ENCODE data around the gene CIB2.

CIB2 gene

GRCh38 chr15:78104566-78105475 lies 26.4 kb downstream of the CIB2 start:
- DNase-seq, result no peak

- DNase-seq, result no peak
Observed at GRCh38 chr15:78104119-78104479, 27.1 kb downstream of the CIB2 start.

GRCh38 chr15:78103406-78104118 lies 27.7 kb downstream of the CIB2 start:
- DNase-seq, result no peak

- DNase-seq, result no peak
Observed at GRCh38 chr15:78102741-78103140, 28.5 kb downstream of the CIB2 start.

GRCh38 chr15:78102211-78102610 lies 29.0 kb downstream of the CIB2 start:
- DNase-seq, result no peak

DNA sequence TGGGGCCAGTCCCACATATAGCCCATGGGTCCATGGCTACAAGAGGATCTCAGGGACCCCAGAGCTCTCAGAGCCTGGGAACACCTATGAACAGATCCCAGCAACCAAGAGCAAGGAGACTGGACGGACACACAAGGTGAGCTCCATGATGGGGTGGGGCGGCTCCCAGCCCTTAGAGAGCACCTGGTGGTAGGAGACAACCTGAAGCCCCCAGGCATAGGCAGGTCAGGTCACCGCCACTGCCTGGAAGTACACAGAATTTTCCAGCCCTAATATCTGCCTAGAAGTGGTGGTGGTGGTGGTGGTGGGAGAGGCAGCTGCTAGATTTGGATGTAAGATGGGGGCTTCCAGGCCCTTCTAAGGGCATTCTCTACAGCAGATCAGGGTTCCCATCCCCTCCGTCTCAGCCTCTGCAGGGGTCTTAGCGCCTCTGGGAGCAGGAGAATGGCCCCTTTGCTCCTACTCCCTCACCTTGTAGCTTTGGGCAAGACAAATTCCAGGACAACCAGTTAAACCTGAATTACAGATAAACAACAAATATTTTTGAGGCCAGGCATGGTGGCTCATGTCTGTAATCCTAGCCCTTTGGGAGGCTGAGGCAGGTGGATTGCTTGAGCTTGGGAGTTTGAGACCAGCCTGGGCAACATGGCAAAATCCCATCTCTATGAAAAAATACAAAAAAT lies 29.7 kb downstream of the CIB2 start:
- no peak for DNase-seq

DNA sequence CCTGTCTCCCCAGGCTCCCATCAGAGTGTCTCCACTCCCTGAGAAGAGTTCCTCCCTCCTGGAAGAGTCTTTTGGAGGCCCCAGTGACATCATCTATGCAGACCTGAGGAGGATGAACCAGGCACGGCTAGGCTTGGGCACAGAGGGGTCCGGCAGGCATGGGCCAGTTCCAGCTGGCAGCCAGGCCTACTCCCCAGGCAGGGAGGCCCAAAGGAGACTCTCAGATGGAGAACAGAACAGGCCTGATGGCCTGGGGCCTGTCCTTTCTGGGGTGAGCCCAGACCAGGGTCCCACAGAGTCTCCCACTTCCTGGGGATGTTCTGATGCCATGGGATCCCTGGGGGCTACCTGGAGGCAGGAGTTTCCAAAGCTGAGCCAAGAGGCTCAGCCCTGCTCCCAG lies 30.4 kb downstream of the CIB2 start:
- DNase-seq, result no peak

DNA sequence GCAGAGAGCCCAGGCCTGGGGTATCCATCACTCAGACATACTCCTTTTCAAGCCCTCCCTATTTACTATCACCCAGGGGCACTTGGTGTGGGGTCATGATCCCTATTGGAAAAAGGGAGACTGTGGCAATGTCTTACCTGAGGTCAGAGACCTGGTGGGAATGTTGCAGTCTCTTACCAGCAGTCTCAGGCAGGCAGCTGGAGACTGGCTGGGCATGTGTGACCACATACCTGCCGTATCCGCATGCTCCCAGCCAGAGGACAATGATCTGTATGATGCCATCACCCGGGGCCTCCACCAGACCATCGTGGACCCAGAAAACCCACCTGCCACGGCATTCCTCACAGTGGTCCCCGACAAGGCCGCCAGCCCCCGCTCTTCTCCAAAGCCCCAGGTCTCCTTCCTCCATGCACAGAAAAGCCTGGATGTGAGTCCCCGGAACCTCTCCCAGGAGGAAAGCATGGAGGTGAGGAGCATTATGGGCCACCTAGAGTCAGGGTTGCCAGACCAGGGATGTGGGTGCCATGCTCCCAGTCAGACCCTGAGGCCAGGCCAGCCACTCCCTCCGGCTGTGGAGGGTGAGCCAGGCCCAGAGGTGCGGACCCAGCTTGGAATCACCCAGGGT lies 33.0 kb downstream of the CIB2 start:
- DNase-seq, result no peak

DNA sequence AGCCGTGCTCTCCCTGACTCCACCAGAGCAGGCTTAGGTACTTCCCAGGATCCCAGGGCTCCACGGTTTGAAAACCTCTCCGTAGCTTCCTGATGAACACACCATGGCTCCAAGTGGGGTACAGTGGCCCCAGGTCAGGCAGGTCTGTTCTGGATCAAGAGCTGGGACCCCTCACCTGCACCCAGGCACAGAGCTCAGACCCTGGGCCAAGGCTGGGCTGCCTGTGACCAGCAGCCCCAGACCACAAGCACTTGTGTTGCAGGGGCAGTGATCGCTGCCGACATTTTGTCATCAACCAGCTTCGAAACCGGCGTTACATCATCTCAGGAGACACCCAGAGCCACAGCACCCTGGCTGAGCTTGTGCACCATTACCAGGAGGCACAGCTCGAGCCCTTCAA lies 33.6 kb downstream of the CIB2 start:
- DNase-seq, result no peak

GRCh38 chr15:78093242-78094020 lies 37.8 kb downstream of the CIB2 start:
- DNase-seq, result no peak

GRCh38 chr15:78092261-78093041 lies 38.8 kb downstream of the CIB2 start, which contains the start of gene SH2D7:
SH2D7 (plus strand) TSS chr15:78092561; CDS start chr15:78092585, 24 bp downstream.
- no peak for DNase-seq

DNA sequence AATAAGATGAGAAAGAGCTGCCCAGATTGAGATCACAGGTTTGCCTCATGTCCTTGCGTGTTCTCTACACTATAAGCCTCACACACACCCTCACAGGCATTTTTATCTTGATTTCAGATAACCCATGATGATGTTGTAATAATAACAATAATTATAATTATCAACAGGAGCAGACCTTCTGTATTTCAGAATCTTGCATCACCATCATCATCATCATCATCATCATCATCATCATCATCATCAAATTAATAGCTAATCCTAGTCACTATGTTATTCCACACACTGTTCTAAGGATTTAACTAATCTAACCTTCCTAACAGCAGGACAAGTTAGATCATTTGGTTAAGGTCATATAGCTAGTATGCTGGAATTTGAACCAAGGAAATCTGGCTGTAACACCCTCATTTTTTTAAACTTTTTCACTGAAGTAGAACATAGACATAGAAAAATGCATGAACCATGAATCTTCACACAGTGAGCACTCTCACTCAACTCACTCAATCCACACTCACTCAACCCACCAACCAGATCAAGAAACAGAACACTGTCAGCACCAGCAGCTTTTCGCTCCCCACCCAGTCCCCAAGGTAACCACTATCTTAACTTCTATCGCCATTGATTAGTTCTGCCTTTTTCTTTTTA lies 40.7 kb downstream of the CIB2 start:
- no peak for DNase-seq

DNA sequence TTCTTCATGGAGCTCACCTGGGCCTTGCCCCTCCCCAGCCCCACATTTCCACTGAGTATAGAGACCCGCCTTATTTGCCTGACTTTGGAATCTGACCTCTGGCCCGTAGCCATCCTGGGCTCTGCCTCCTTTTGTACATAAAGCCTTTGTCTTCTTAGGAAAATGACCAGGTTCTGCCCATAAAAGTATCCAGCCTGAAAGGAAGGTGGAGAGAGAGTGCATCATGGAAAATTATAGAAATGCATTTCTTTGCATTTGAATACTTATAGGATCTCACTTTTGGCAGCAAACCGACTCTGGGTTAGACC lies 42.5 kb downstream of the CIB2 start:
- no peak for DNase-seq

GRCh38 chr15:78087951-78088772 lies 43.1 kb downstream of the CIB2 start:
- no peak for DNase-seq

DNA sequence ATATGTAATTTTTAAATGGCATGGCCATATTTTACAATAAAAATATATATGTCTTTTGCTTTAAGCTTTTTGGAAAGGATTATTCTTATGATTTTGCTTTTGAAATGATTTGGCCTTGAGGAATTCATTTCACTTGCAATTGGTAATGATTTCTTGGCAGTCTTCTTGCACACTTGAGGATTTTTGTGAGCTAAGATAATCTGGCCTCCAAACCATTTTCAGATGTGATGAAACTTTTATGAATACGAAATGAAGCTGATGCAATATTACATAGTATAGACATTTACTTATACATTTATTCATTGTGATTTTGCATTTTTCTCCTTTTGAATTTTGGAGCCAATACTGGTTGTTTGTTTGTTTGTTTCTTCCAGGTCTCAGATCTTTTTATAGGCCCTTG lies 45.3 kb downstream of the CIB2 start:
- DNase-seq, result no peak

DNA sequence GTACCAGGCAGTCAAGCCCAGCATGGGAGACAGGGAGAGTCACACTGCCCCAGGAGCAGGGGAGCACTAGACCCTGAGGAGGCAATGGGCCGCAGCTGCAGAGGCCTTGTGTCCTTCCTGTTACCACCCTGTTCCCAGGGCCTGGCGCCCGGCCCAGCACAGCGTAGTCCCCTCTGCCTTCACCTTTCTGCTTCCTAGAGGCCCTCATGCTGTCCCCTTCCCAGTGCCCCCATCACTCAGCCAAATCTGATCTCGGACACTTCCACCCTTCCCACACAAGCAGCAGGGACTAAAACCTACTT lies 46.8 kb downstream of the CIB2 start:
- no peak for DNase-seq

GRCh38 chr15:78083687-78084448 lies 47.4 kb downstream of the CIB2 start:
- DNase-seq, result no peak

DNA sequence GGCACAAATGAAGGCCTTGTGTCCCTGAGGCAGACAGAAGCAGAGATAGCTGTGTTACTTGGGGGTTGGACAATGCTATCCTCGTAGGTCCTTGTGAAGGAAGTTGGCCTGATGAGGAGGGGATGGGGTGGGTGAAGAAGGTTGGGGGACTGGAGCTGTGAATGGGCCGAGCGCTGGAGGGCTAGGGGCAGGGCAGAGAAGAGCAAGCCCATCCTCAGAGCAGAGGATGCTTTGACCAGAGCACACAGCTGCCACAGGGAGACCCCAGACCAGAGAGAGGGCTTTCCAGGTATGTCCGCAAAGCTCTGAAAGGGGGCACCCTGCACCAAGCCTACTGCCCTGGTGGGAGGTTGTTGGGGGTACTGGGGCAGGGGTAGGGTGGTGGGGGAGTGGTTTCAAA lies 48.1 kb downstream of the CIB2 start:
- no peak for DNase-seq

GRCh38 chr15:78082743-78083110 lies 48.5 kb downstream of the CIB2 start:
- no peak for DNase-seq

Measured in NCI-H510A (cell line).